Fibroblast of villous mesenchyme (primary cell): ENCODE results near the gene PBX1. TPM values are rescaled to one million over a fixed set of nuclear protein-coding genes. Genes with fewer than 3 reads are reported as not detected.

Experiments used
- DNase-seq: peaks from one replicate; pipeline ENCODE4 v3.0.0-alpha.2; 2010; ENCODE audit warnings: low read depth
- H3K4me3 ChIP-seq: 2 replicates; pipeline ENCODE4 v1.5.1; 2011; ENCODE audit warnings: low read depth, mild to moderate bottlenecking, low read length
- CTCF ChIP-seq: IDR thresholded peaks from 2 replicates; pipeline ENCODE4 v1.5.1; 2012; ENCODE audit warnings: low read depth, mild to moderate bottlenecking, low read length; ENCODE audit not compliant: insufficient read depth
- total RNA-seq: library from RNA; depleted of rRNA; stranded (reverse); fragments of >200 nt; gene quantifications from 2 replicates; pipeline ENCODE4 v1.2.3, GENCODE V29; 2012

PBX1 gene
- total RNA-seq, 1 donor = 67.4 TPM

- DNase-seq = no peak
- no peak overlapping the region for H3K4me3 ChIP-seq
- no peak for TF ChIP-seq CTCF
These were observed 85.3 kb downstream of the PBX1 start for GRCh38 chr1:164644268-164644667.

GRCh38 chr1:164644774-164645644, 86.0 kb downstream of the PBX1 start:
- no peak for TF ChIP-seq CTCF
- no peak overlapping the region for H3K4me3 ChIP-seq

GRCh38 chr1:164645921-164646320, 86.9 kb downstream of the PBX1 start:
- TF ChIP-seq CTCF = no peak
- H3K4me3 ChIP-seq = no peak overlapping the region
- no peak for DNase-seq

More at GRCh38 chr1:164644774-164645644, 86.0 kb downstream of the PBX1 start:
- peak; percentile 89 for DNase-seq

- peak; percentile 47 for DNase-seq
- no peak for TF ChIP-seq CTCF
- H3K4me3 ChIP-seq = no peak overlapping the region
These were observed 88.2 kb downstream of the PBX1 start for GRCh38 chr1:164647211-164647610.

- no peak for TF ChIP-seq CTCF
- DNase-seq = peak; percentile 52
- no peak overlapping the region for H3K4me3 ChIP-seq
These were observed 89.7 kb downstream of the PBX1 start for GRCh38 chr1:164648636-164649035.

- H3K4me3 ChIP-seq = no peak overlapping the region
- no peak for DNase-seq
- TF ChIP-seq CTCF = no peak
These were observed 90.2 kb downstream of the PBX1 start for GRCh38 chr1:164649146-164649545.

- no peak overlapping the region for H3K4me3 ChIP-seq
- DNase-seq = no peak
- TF ChIP-seq CTCF = no peak
These were observed 91.5 kb downstream of the PBX1 start for GRCh38 chr1:164650531-164650930.
